WTC11 (cell line): Measurements from ENCODE around the gene CD93. TPM values are rescaled to one million over a fixed set of nuclear protein-coding genes. Genes with fewer than 3 reads are reported as not detected.

ENCODE experiments used
- ATAC-seq: fragments of 200-7000 bp; cut with Tn5 transposase; 2 replicates; pipeline ENCODE4 v1.10.0; 2021; ENCODE audit warnings: mild to moderate bottlenecking, moderate library complexity
- CTCF ChIA-PET: fragments of 300-600 bp; sonication (Branson Sonifier 250); formaldehyde crosslinking; loops from one replicate; lab custom pipeline; 2021; ENCODE audit warnings: antibody characterized with exemption; lab: Charles Lee
- POLR2A ChIA-PET: fragments of 350-600 bp; sonication (Branson Sonifier 250); formaldehyde crosslinking; loops from one replicate; lab custom pipeline; 2021; ENCODE audit warnings: antibody characterized with exemption; lab: Charles Lee
- DNase-seq: peaks from one replicate; pipeline ENCODE4 v3.0.0; 2021; ENCODE audit warnings: low spot score
- H3K27ac Mint-ChIP-seq: 2 replicates; pipeline ENCODE4 v1.8.0; 2021; ENCODE audit warnings: mixed read lengths
- H3K27me3 Mint-ChIP-seq: 2 replicates; pipeline ENCODE4 v1.8.0; 2021; ENCODE audit warnings: low read depth, mild to moderate bottlenecking, moderate library complexity, mixed read lengths
- H3K36me3 Mint-ChIP-seq: 2 replicates; pipeline ENCODE4 v1.8.0; 2021; ENCODE audit warnings: mixed read lengths
- H3K4me1 Mint-ChIP-seq: 2 replicates; pipeline ENCODE4 v1.8.0; 2022; ENCODE audit warnings: mixed read lengths
- H3K4me3 Mint-ChIP-seq: 2 replicates; pipeline ENCODE4 v1.8.0; 2021; ENCODE audit warnings: mild to moderate bottlenecking, moderate library complexity, mixed read lengths
- H3K9me3 Mint-ChIP-seq: 2 replicates; pipeline ENCODE4 v1.8.0; 2021; ENCODE audit warnings: mixed read lengths
- ESRRA ChIP-seq: sonication (generic); formaldehyde crosslinking; IDR thresholded peaks from 2 replicates; pipeline ENCODE4 v1.8.1; 2022; ENCODE audit warnings: mild to moderate bottlenecking, missing genetic modification reagents, borderline replicate concordance
- FOXJ3 ChIP-seq: sonication (generic); formaldehyde crosslinking; IDR thresholded peaks from 2 replicates; pipeline ENCODE4 v1.9.0; 2021; ENCODE audit warnings: missing genetic modification reagents, mild to moderate bottlenecking, borderline replicate concordance
- FOXK1 ChIP-seq: sonication (generic); formaldehyde crosslinking; IDR thresholded peaks from 2 replicates; pipeline ENCODE4 v1.8.0; 2022; ENCODE audit warnings: mild to moderate bottlenecking, moderate library complexity, missing genetic modification reagents
- GRHL2 ChIP-seq: fragments of 250-450 bp; sonication (Bioruptor Pico); IDR thresholded peaks from 2 replicates; pipeline ENCODE4 v1.8.0; 2022; ENCODE audit warnings: mild to moderate bottlenecking, moderate library complexity; ENCODE audit not compliant: insufficient replicate concordance, severe bottlenecking
- GTF2I ChIP-seq: fragments of 250-450 bp; sonication (Bioruptor Pico); conservative IDR thresholded peaks from 2 replicates; pipeline ENCODE4 v1.4.0; 2021; ENCODE audit warnings: mild to moderate bottlenecking
- HMGA2 ChIP-seq: fragments of 250-450 bp; sonication (Bioruptor Pico); IDR thresholded peaks from 2 replicates; pipeline ENCODE4 v1.4.0; 2021; ENCODE audit warnings: mild to moderate bottlenecking, moderate library complexity
- JAZF1 ChIP-seq: fragments of 250-450 bp; sonication (Bioruptor Pico); IDR thresholded peaks from 2 replicates; pipeline ENCODE4 v1.9.0; 2021; ENCODE audit warnings: moderate library complexity, mild to moderate bottlenecking, inconsistent platforms
- JUN ChIP-seq: sonication (generic); formaldehyde crosslinking; IDR thresholded peaks from 2 replicates; pipeline ENCODE4 v1.8.0; 2023; ENCODE audit warnings: mild to moderate bottlenecking, missing genetic modification reagents
- KAT7 ChIP-seq: sonication (generic); formaldehyde crosslinking; IDR thresholded peaks from 2 replicates; pipeline ENCODE4 v1.8.1; 2023; ENCODE audit warnings: missing genetic modification reagents, mild to moderate bottlenecking, borderline replicate concordance
- MXD4 ChIP-seq: fragments of 250-450 bp; sonication (Bioruptor Pico); IDR thresholded peaks from 2 replicates; pipeline ENCODE4 v1.8.0; 2021; ENCODE audit warnings: mild to moderate bottlenecking, moderate library complexity, borderline replicate concordance
- NFE2L1 ChIP-seq: sonication (generic); formaldehyde crosslinking; IDR thresholded peaks from 2 replicates; pipeline ENCODE4 v1.8.1; 2023; ENCODE audit warnings: missing genetic modification reagents
- NFYB ChIP-seq: sonication (generic); formaldehyde crosslinking; conservative IDR thresholded peaks from 2 replicates; pipeline ENCODE4 v1.8.0; 2022; ENCODE audit warnings: low read depth, missing genetic modification reagents
- RORB ChIP-seq: fragments of 250-450 bp; sonication (Bioruptor Pico); IDR thresholded peaks from 2 replicates; pipeline ENCODE4 v1.9.0; 2021; ENCODE audit warnings: mild to moderate bottlenecking
- SMAD3 ChIP-seq: sonication (generic); formaldehyde crosslinking; IDR thresholded peaks from 2 replicates; pipeline ENCODE4 v1.8.0; 2022; ENCODE audit warnings: missing genetic modification reagents, mild to moderate bottlenecking, borderline replicate concordance
- SOX15 ChIP-seq: fragments of 250-450 bp; sonication (Bioruptor Pico); IDR thresholded peaks from 2 replicates; pipeline ENCODE4 v1.9.0; 2021; ENCODE audit warnings: mild to moderate bottlenecking
- TCF7 ChIP-seq: sonication (generic); formaldehyde crosslinking; IDR thresholded peaks from 2 replicates; pipeline ENCODE4 v1.8.0; 2022; ENCODE audit warnings: mild to moderate bottlenecking, low read depth, missing genetic modification reagents, moderate library complexity
- TEAD4 ChIP-seq: sonication (generic); formaldehyde crosslinking; IDR thresholded peaks from 2 replicates; pipeline ENCODE4 v1.8.0; 2022; ENCODE audit warnings: mild to moderate bottlenecking, missing genetic modification reagents
- TP53 ChIP-seq: sonication (generic); formaldehyde crosslinking; IDR thresholded peaks from 2 replicates; pipeline ENCODE4 v1.8.1; 2023; ENCODE audit warnings: mild to moderate bottlenecking, missing genetic modification reagents
- ZNF416 ChIP-seq: fragments of 250-450 bp; sonication (Bioruptor Pico); IDR thresholded peaks from 2 replicates; pipeline ENCODE4 v1.9.0; 2021; ENCODE audit warnings: mild to moderate bottlenecking, inconsistent platforms
- ZNF423 ChIP-seq: fragments of 250-450 bp; sonication (Bioruptor Pico); IDR thresholded peaks from 2 replicates; pipeline ENCODE4 v2.1.2; 2022; ENCODE audit warnings: mild to moderate bottlenecking, moderate library complexity
- total RNA-seq: library from RNA; stranded (reverse); gene quantifications from 3 replicates; pipeline ENCODE4 v1.2.3, GENCODE V29; 2021
- TF ChIP-seq, protein P1 (sequence below): sonication (generic); formaldehyde crosslinking; IDR thresholded peaks from 2 replicates; pipeline ENCODE4 v1.8.1; 2023; ENCODE audit warnings: mild to moderate bottlenecking, missing genetic modification reagents
- TF ChIP-seq, protein P2 (sequence below): sonication (generic); formaldehyde crosslinking; IDR thresholded peaks from 2 replicates; pipeline ENCODE4 v1.8.1; 2023; ENCODE audit warnings: mild to moderate bottlenecking, missing genetic modification reagents
- TF ChIP-seq, protein P3 (sequence below): fragments of 250-450 bp; sonication (Bioruptor Pico); IDR thresholded peaks from 2 replicates; pipeline ENCODE4 v2.1.2; 2022; ENCODE audit warnings: mild to moderate bottlenecking, moderate library complexity
- TF ChIP-seq, protein P4 (sequence below): sonication (generic); formaldehyde crosslinking; IDR thresholded peaks from 2 replicates; pipeline ENCODE4 v1.8.1; 2023; ENCODE audit warnings: mild to moderate bottlenecking, missing genetic modification reagents, moderate library complexity

CD93 gene
- total RNA-seq, 1 experiment from 2014 or later = 0.09 TPM

DNA sequence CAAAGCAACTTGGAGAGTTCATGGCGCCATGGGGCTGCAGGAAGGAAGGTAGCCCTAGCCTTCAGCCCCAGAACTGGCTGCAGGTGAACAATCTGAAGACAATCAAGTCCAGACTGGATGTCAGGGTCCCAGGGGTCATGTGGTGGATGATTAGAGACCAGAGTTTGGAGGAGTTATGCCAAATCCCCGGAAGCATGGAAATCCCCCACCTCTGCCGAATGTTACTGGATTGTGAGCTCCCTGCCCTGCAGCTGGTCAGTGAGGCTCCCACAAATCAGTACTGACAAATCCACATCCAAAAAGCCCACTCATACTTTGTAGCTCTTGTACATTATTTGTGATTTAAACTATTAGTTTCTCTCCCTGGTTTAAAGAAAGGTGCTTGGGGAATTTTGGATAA is 21.3 kb upstream of the CD93 start (continued):
- TF ChIP-seq HMGA2 (CRISPR knock-in tag) = no peak
- no peak for TF ChIP-seq JUN (CRISPR knock-in tag)
- TF ChIP-seq, protein P1, sequence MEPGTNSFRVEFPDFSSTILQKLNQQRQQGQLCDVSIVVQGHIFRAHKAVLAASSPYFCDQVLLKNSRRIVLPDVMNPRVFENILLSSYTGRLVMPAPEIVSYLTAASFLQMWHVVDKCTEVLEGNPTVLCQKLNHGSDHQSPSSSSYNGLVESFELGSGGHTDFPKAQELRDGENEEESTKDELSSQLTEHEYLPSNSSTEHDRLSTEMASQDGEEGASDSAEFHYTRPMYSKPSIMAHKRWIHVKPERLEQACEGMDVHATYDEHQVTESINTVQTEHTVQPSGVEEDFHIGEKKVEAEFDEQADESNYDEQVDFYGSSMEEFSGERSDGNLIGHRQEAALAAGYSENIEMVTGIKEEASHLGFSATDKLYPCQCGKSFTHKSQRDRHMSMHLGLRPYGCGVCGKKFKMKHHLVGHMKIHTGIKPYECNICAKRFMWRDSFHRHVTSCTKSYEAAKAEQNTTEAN (CRISPR knock-in tag) = no peak
- TF ChIP-seq KAT7 = no peak
- no peak for TF ChIP-seq GTF2I (CRISPR knock-in tag)
- TF ChIP-seq ESRRA (CRISPR knock-in tag) = no peak
- no peak for TF ChIP-seq FOXJ3 (CRISPR knock-in tag)

DNA sequence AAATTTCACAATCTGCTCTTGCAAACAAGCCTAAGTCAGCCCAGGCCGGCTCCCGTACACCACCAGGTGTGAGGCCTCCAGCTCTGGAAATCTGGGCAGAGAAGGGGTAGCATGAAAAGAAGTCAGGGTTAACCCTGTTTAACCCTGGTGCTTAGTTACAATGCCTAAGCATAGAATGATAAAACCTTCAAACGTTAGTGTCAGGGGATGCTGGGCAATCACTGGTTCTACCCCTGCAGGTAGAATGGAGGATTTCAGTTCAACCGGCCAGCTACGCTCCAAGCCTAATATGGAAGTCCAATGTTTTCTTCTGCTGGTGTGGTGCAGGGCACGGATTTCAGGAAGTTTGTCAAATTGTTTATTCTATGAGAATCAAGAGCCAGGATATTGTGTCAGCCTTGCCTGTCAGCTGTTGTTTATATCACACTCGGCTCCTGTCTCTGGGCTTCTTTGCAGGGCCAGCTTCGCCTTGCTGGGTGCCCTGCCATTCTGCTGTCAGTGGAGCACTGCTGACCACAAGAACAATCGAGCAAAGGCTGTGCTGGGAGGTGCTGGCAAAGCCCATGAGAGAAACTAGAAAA is 20.2 kb upstream of the CD93 start:
- Mint-ChIP-seq H3K27ac (no peak overlapping the region), H3K27me3 (no peaks in the 10 kb centered on the region; the same call in 1 of the 2 replicates), H3K36me3 (no peaks in the 10 kb centered on the region), H3K9me3 (no peaks in the 10 kb centered on the region), H3K4me3 (no peak overlapping the region), H3K4me1 (no peaks in the 10 kb centered on the region)
- TF ChIP-seq ZNF423 (CRISPR knock-in tag) (no peak), GRHL2 (no peak), ZNF416 (CRISPR knock-in tag) (no peak), FOXK1 (CRISPR knock-in tag) (no peak)
- TF ChIP-seq, protein P2, sequence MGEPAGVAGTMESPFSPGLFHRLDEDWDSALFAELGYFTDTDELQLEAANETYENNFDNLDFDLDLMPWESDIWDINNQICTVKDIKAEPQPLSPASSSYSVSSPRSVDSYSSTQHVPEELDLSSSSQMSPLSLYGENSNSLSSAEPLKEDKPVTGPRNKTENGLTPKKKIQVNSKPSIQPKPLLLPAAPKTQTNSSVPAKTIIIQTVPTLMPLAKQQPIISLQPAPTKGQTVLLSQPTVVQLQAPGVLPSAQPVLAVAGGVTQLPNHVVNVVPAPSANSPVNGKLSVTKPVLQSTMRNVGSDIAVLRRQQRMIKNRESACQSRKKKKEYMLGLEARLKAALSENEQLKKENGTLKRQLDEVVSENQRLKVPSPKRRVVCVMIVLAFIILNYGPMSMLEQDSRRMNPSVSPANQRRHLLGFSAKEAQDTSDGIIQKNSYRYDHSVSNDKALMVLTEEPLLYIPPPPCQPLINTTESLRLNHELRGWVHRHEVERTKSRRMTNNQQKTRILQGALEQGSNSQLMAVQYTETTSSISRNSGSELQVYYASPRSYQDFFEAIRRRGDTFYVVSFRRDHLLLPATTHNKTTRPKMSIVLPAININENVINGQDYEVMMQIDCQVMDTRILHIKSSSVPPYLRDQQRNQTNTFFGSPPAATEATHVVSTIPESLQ (CRISPR knock-in tag) = no peak
- TF ChIP-seq, protein P1 (CRISPR knock-in tag) = no peak
- DNase-seq (no peak), ATAC-seq (peak; percentile 69)
- CTCF ChIA-PET = interaction anchor here (0.7 to 2.0 kb wide), 9 partner anchors 10 to 414 kb away, joined by 3 to 9 read pairs (median 5); no protein-coding TSS in a partner anchor
- POLR2A ChIA-PET = no interaction called here

DNA sequence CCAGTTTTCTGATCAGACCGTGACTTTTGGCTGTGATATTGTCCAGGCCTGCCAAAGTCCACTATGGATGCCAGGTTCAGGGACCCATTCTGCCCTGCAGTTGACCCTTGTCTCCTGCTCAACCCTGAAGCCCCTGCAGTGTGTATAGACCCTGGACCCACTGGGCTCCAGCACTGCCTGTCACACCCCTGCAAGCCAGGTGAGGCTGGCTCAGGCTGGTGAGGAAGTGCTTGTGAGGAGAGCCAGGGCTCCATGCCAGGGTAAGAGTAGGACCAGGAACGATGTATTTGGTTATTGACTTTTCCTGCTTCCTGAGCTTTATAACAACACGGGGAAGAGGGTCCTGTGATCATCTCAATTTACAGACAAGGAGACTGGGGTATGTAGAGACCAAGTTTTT is 19.1 kb upstream of the CD93 start:
- Mint-ChIP-seq H3K27ac (no peak overlapping the region), H3K4me3 (no peak overlapping the region), H3K4me1 (no peaks in the 10 kb centered on the region), H3K9me3 (no peaks in the 10 kb centered on the region), H3K27me3 (no peaks in the 10 kb centered on the region), H3K36me3 (no peaks in the 10 kb centered on the region)
- no peak for DNase-seq
- TF ChIP-seq SMAD3 (CRISPR knock-in tag) (no peak), JAZF1 (CRISPR knock-in tag) (no peak), SOX15 (CRISPR knock-in tag) (no peak)
- CTCF ChIA-PET = interaction anchor here (1.5 to 2.0 kb wide), 3 partner anchors 15 to 235 kb away, joined by 4 to 7 read pairs (median 6); no protein-coding TSS in a partner anchor
- POLR2A ChIA-PET = no interaction called here
- no peak for ATAC-seq

DNA sequence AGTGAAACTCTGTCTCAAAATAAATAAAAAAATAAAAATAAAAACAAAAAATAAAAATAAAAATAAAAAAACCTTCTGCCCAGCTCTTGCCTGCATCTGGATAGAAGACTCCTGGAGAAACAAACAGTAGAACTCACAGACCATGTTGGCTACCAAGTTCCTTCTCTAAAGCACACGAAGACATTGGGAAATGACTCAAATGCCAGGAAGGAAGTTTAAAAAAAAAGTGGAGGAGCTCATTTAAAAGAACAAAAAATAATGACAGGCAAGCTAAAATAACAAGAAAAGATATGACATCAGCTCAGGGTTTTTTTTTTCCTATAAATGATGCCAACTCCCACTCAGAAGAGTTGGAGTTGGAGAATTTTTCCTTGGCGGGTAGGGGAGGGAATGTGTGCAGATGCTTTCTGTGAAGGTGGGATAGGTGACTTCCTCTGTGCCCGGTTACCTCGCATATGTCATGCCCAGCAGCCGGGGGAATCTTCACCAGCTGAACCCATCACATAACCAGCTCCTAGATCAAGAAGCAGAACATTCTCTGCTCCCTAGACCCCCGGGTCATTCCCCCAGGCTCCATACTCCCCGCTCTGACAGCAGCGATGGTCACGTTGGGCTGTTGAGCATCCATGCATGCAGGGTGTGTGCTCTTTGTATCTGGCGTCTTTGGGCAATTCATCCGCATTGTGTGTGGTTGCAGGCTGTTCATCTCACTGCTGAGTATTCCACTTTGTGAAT is 17.3 kb upstream of the CD93 start:
- no peaks in the 10 kb centered on the region for H3K9me3 Mint-ChIP-seq
- ChIA-PET CTCF (interaction anchor here (0.7 to 1.5 kb wide), 4 partner anchors 13 to 132 kb away, joined by 3 to 6 read pairs (median 4); partner anchors contain the start of gene CD93), POLR2A (interaction anchor here (0.8 kb wide), 1 partner anchor 9 kb away, joined by 3 read pairs; no protein-coding TSS in a partner anchor)
- no peak for ATAC-seq
- no peak overlapping the region for H3K4me3 Mint-ChIP-seq
- no peaks in the 10 kb centered on the region for H3K27me3 Mint-ChIP-seq
- H3K4me1 Mint-ChIP-seq = no peaks in the 10 kb centered on the region
- H3K27ac Mint-ChIP-seq = no peak overlapping the region
- no peaks in the 10 kb centered on the region for H3K36me3 Mint-ChIP-seq
- no peak for DNase-seq
- TF ChIP-seq MXD4 (CRISPR knock-in tag) (no peak), ESRRA (CRISPR knock-in tag) (no peak), NFE2L1 (CRISPR knock-in tag) (no peak), NFYB (CRISPR knock-in tag) (no peak), SMAD3 (CRISPR knock-in tag) (no peak), TCF7 (CRISPR knock-in tag) (no peak), TP53 (CRISPR knock-in tag) (no peak), TEAD4 (CRISPR knock-in tag) (no peak), RORB (no peak)
- TF ChIP-seq, protein P3, sequence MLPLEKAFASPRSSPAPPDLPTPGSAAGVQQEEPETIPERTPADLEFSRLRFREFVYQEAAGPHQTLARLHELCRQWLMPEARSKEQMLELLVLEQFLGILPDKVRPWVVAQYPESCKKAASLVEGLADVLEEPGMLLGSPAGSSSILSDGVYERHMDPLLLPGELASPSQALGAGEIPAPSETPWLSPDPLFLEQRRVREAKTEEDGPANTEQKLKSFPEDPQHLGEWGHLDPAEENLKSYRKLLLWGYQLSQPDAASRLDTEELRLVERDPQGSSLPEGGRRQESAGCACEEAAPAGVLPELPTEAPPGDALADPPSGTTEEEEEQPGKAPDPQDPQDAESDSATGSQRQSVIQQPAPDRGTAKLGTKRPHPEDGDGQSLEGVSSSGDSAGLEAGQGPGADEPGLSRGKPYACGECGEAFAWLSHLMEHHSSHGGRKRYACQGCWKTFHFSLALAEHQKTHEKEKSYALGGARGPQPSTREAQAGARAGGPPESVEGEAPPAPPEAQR (CRISPR knock-in tag) = no peak
- TF ChIP-seq, protein P4, sequence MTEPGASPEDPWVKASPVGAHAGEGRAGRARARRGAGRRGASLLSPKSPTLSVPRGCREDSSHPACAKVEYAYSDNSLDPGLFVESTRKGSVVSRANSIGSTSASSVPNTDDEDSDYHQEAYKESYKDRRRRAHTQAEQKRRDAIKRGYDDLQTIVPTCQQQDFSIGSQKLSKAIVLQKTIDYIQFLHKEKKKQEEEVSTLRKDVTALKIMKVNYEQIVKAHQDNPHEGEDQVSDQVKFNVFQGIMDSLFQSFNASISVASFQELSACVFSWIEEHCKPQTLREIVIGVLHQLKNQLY (CRISPR knock-in tag) = no peak
